Activated naive CD4-positive, alpha-beta T cell treated with anti-CD3 and anti-CD28 coated beads, Interleukin-2, amount 50 U/mL, for 24 hours (primary cell): ENCODE measurements around the gene WNK2.

Experiments
- H3K27ac Mint-ChIP-seq: one replicate; pipeline ENCODE4 v1.8.0; 2021; ENCODE audit warnings: mild to moderate bottlenecking, mixed read lengths
- H3K27me3 Mint-ChIP-seq: one replicate; pipeline ENCODE4 v1.8.0; 2021; ENCODE audit warnings: mixed read lengths
- H3K36me3 Mint-ChIP-seq: one replicate; pipeline ENCODE4 v1.8.0; 2021; ENCODE audit warnings: mixed read lengths
- H3K4me1 Mint-ChIP-seq: one replicate; pipeline ENCODE4 v1.8.0; 2021; ENCODE audit warnings: mixed read lengths
- H3K4me3 Mint-ChIP-seq: one replicate; pipeline ENCODE4 v1.8.0; 2021; ENCODE audit warnings: mild to moderate bottlenecking, mixed read lengths
- H3K9me3 Mint-ChIP-seq: one replicate; pipeline ENCODE4 v1.8.0; 2021; ENCODE audit warnings: mixed read lengths

WNK2 gene

GRCh38 chr9:93306081-93306480 lies 122.1 kb downstream of the WNK2 start:
- no peak overlapping the region for H3K27ac Mint-ChIP-seq
- no peak overlapping the region for H3K4me3 Mint-ChIP-seq
- no peaks in the 10 kb centered on the region for H3K36me3 Mint-ChIP-seq
- peaks cover 8% of the 10 kb centered on the region for H3K4me1 Mint-ChIP-seq
- H3K27me3 Mint-ChIP-seq = no peaks in the 10 kb centered on the region
- no peaks in the 10 kb centered on the region for H3K9me3 Mint-ChIP-seq

GRCh38 chr9:93306579-93307091 lies 122.7 kb downstream of the WNK2 start:
- Mint-ChIP-seq H3K4me3 (no peak overlapping the region), H3K36me3 (no peaks in the 10 kb centered on the region), H3K4me1 (peaks cover 8% of the 10 kb centered on the region), H3K27ac (no peak overlapping the region), H3K27me3 (no peaks in the 10 kb centered on the region), H3K9me3 (no peaks in the 10 kb centered on the region)

GRCh38 chr9:93307468-93308157 lies 123.7 kb downstream of the WNK2 start:
- Mint-ChIP-seq H3K4me1 (peaks cover under 1% of the 10 kb centered on the region), H3K9me3 (no peaks in the 10 kb centered on the region), H3K36me3 (no peaks in the 10 kb centered on the region), H3K27me3 (no peaks in the 10 kb centered on the region), H3K4me3 (no peak overlapping the region), H3K27ac (no peak overlapping the region)

GRCh38 chr9:93308158-93308602 lies 124.2 kb downstream of the WNK2 start:
- no peak overlapping the region for H3K4me3 Mint-ChIP-seq
- peaks cover 5% of the 10 kb centered on the region for H3K4me1 Mint-ChIP-seq
- H3K27me3 Mint-ChIP-seq = no peaks in the 10 kb centered on the region
- H3K27ac Mint-ChIP-seq = no peak overlapping the region
- no peaks in the 10 kb centered on the region for H3K36me3 Mint-ChIP-seq
- H3K9me3 Mint-ChIP-seq = no peaks in the 10 kb centered on the region

GRCh38 chr9:93308676-93309075 lies 124.7 kb downstream of the WNK2 start:
- Mint-ChIP-seq H3K9me3 (no peaks in the 10 kb centered on the region), H3K36me3 (no peaks in the 10 kb centered on the region), H3K27ac (no peak overlapping the region), H3K4me3 (no peak overlapping the region), H3K27me3 (no peaks in the 10 kb centered on the region), H3K4me1 (peaks cover 5% of the 10 kb centered on the region)

- Mint-ChIP-seq H3K27me3 (no peaks in the 10 kb centered on the region), H3K9me3 (no peaks in the 10 kb centered on the region), H3K4me1 (peaks cover 5% of the 10 kb centered on the region), H3K4me3 (no peak overlapping the region), H3K27ac (no peak overlapping the region), H3K36me3 (no peaks in the 10 kb centered on the region)
Observed at GRCh38 chr9:93309889-93310425, 126.0 kb downstream of the WNK2 start.

- Mint-ChIP-seq H3K27me3 (peaks cover 7% of the 10 kb centered on the region), H3K27ac (no peak overlapping the region), H3K4me3 (no peak overlapping the region), H3K9me3 (no peaks in the 10 kb centered on the region), H3K4me1 (peaks cover 12% of the 10 kb centered on the region), H3K36me3 (no peaks in the 10 kb centered on the region)
Observed at GRCh38 chr9:93315118-93315517, 131.2 kb downstream of the WNK2 start.

GRCh38 chr9:93315960-93316359 lies 132.0 kb downstream of the WNK2 start:
- Mint-ChIP-seq H3K4me1 (peaks cover 12% of the 10 kb centered on the region), H3K27me3 (peaks cover 8% of the 10 kb centered on the region), H3K9me3 (no peaks in the 10 kb centered on the region), H3K4me3 (no peak overlapping the region), H3K27ac (no peak overlapping the region), H3K36me3 (no peaks in the 10 kb centered on the region)

- Mint-ChIP-seq H3K36me3 (no peaks in the 10 kb centered on the region), H3K9me3 (no peaks in the 10 kb centered on the region), H3K4me1 (peaks cover 12% of the 10 kb centered on the region), H3K27ac (no peak overlapping the region), H3K27me3 (peaks cover 8% of the 10 kb centered on the region), H3K4me3 (no peak overlapping the region)
Observed at GRCh38 chr9:93316726-93317494, 133.0 kb downstream of the WNK2 start.

GRCh38 chr9:93317495-93318094 lies 133.7 kb downstream of the WNK2 start:
- Mint-ChIP-seq H3K27ac (no peak overlapping the region), H3K4me1 (peaks cover 11% of the 10 kb centered on the region), H3K36me3 (no peaks in the 10 kb centered on the region), H3K4me3 (no peak overlapping the region), H3K9me3 (no peaks in the 10 kb centered on the region), H3K27me3 (peaks cover 8% of the 10 kb centered on the region)

GRCh38 chr9:93318480-93318879 lies 134.5 kb downstream of the WNK2 start:
- H3K36me3 Mint-ChIP-seq = no peaks in the 10 kb centered on the region
- peaks cover 6% of the 10 kb centered on the region for H3K4me1 Mint-ChIP-seq
- H3K27ac Mint-ChIP-seq = no peak overlapping the region
- peaks cover 8% of the 10 kb centered on the region for H3K27me3 Mint-ChIP-seq
- H3K9me3 Mint-ChIP-seq = no peaks in the 10 kb centered on the region
- H3K4me3 Mint-ChIP-seq = no peak overlapping the region

- Mint-ChIP-seq H3K27ac (no peak overlapping the region), H3K36me3 (no peaks in the 10 kb centered on the region), H3K9me3 (no peaks in the 10 kb centered on the region), H3K4me1 (peaks cover 6% of the 10 kb centered on the region), H3K4me3 (no peak overlapping the region), H3K27me3 (peaks cover 9% of the 10 kb centered on the region)
Observed at GRCh38 chr9:93319301-93319991, 135.5 kb downstream of the WNK2 start.

- Mint-ChIP-seq H3K4me1 (peaks cover 6% of the 10 kb centered on the region), H3K36me3 (no peaks in the 10 kb centered on the region), H3K27ac (no peak overlapping the region), H3K9me3 (no peaks in the 10 kb centered on the region), H3K27me3 (peaks cover 10% of the 10 kb centered on the region), H3K4me3 (no peak overlapping the region)
Observed at GRCh38 chr9:93319992-93320500, 136.1 kb downstream of the WNK2 start.

- H3K9me3 Mint-ChIP-seq = no peaks in the 10 kb centered on the region
- H3K4me3 Mint-ChIP-seq = no peak overlapping the region
- H3K27me3 Mint-ChIP-seq = peaks cover 10% of the 10 kb centered on the region
- no peak overlapping the region for H3K27ac Mint-ChIP-seq
- H3K4me1 Mint-ChIP-seq = peaks cover 6% of the 10 kb centered on the region
- H3K36me3 Mint-ChIP-seq = no peaks in the 10 kb centered on the region
Observed at GRCh38 chr9:93320591-93321219, 136.8 kb downstream of the WNK2 start.

- no peaks in the 10 kb centered on the region for H3K36me3 Mint-ChIP-seq
- peaks cover 6% of the 10 kb centered on the region for H3K4me1 Mint-ChIP-seq
Observed at GRCh38 chr9:93321220-93321610, 137.3 kb downstream of the WNK2 start.

More at GRCh38 chr9:93321220-93321610, 137.3 kb downstream of the WNK2 start:
- Mint-ChIP-seq H3K27ac (no peak overlapping the region), H3K9me3 (no peaks in the 10 kb centered on the region), H3K4me3 (no peak overlapping the region), H3K27me3 (peaks cover 10% of the 10 kb centered on the region)
